B cell (primary cell): ENCODE data around the gene SHQ1. TPM values are rescaled to one million over a fixed set of nuclear protein-coding genes. Genes with fewer than 3 reads are reported as not detected.
"Not testable (repeated sequence)": the region's sequence is repeated elsewhere in the genome, so short reads cannot be mapped to it uniquely, and the experiment has no call there.

Experiments
- ATAC-seq: fragments of 200-7000 bp; cut with Tn5 transposase; one replicate; pipeline ENCODE4 v1.10.0; 2021; ENCODE audit warnings: low read depth, mild to moderate bottlenecking, moderate number of reproducible peaks, moderate library complexity
- CTCF ChIA-PET: fragments of 350-600 bp; sonication (Branson Sonifier 250); formaldehyde crosslinking; loops from one replicate; lab custom pipeline; 2021; ENCODE audit warnings: antibody characterized with exemption, inconsistent platforms; lab: Charles Lee
- POLR2A ChIA-PET: fragments of 350-600 bp; sonication (Branson Sonifier 250); formaldehyde crosslinking; loops from one replicate; lab custom pipeline; 2021; ENCODE audit warnings: antibody characterized with exemption; lab: Charles Lee
- DNase-seq: peaks from one replicate; pipeline ENCODE4 v3.0.0; 2013
- H2AFZ ChIP-seq: 2 replicates; pipeline ENCODE4 v1.6.1; 2012; ENCODE audit warnings: mild to moderate bottlenecking, low read depth, low read length; ENCODE audit not compliant: insufficient read depth, poor library complexity, severe bottlenecking
- H3K27ac ChIP-seq, 2 donors: 1 replicate in 1 of 2; 2 replicates in 1 of 2; pipeline ENCODE4 v1.5.1; 2012 to 2013; ENCODE audit warnings: low read length in 2 of 2, mild to moderate bottlenecking in 2 of 2, moderate library complexity in 1 of 2
- H3K27me3 ChIP-seq, 4 experiments: fragments of 200-600 bp in 1 of 4; sonication (generic) in 1 of 4; replicated peaks in 1 of 4; 1 replicate in 2 of 4; 2 replicates in 2 of 4; pipeline versions ENCODE4 v1.6.1 to v1.7.0; 2013 to 2016; ENCODE audit warnings: low read length in 3 of 4, mild to moderate bottlenecking in 2 of 4, mixed read lengths in 1 of 4, moderate library complexity in 1 of 4; ENCODE audit not compliant: insufficient read depth in 4 of 4, control insufficient read depth in 3 of 4; ENCODE audit errors: control extremely low read depth in 1 of 4
- H3K36me3 ChIP-seq, 2 experiments: replicated peaks in 1 of 2; 1 replicate in 1 of 2; 2 replicates in 1 of 2; pipeline versions ENCODE4 v1.6.1 to v1.7.1; 2013; ENCODE audit warnings: low read length in 1 of 2; ENCODE audit not compliant: insufficient read depth in 2 of 2, control insufficient read depth in 1 of 2; ENCODE audit errors: control extremely low read depth in 1 of 2, extremely low read depth in 1 of 2
- H3K4me1 ChIP-seq, 2 donors: fragments of 200-600 bp in 1 of 2; sonication (generic) in 1 of 2; 1 replicate in 1 of 2; 2 replicates in 1 of 2; pipeline versions ENCODE4 v1.5.1 to v1.6.1; 2013 to 2017; ENCODE audit warnings: low read length in 2 of 2; ENCODE audit not compliant: control insufficient read depth in 2 of 2, insufficient read depth in 2 of 2
- H3K4me2 ChIP-seq: replicated peaks from 2 replicates; pipeline ENCODE3; 2012; ENCODE audit warnings: mild to moderate bottlenecking, low read depth, low read length; ENCODE audit not compliant: poor library complexity, severe bottlenecking
- H3K4me3 ChIP-seq, 5 experiments: fragments of 200-600 bp in 1 of 5; sonication (generic) in 1 of 5; 1 replicate in 3 of 5; 2 replicates in 2 of 5; pipeline versions ENCODE4 v1.5.1 to v1.7.0; 2011 to 2016; ENCODE audit warnings: low read length in 4 of 5, mild to moderate bottlenecking in 4 of 5, low read depth in 2 of 5, control low read depth in 1 of 5, moderate library complexity in 1 of 5; ENCODE audit not compliant: insufficient read depth in 1 of 5; ENCODE audit errors: control extremely low read depth in 1 of 5, extremely low read depth in 1 of 5
- H3K79me2 ChIP-seq: fragments of 200-600 bp; sonication (generic); one replicate; pipeline ENCODE4 v1.6.0; 2016; ENCODE audit warnings: low read length; ENCODE audit not compliant: control insufficient read depth, insufficient read depth
- H3K9ac ChIP-seq: fragments of 200-600 bp; sonication (generic); 2 replicates; pipeline ENCODE4 v1.6.1; 2017; ENCODE audit warnings: mild to moderate bottlenecking, low read length, moderate library complexity
- H3K9me3 ChIP-seq, 3 donors: one replicate each; pipeline versions ENCODE4 v1.6.1 to v1.7.1; 2013; ENCODE audit warnings: low read length in 2 of 3; ENCODE audit not compliant: control insufficient read depth in 2 of 3, insufficient read depth in 1 of 3; ENCODE audit errors: control extremely low read depth in 1 of 3
- H4K20me1 ChIP-seq: 2 replicates; pipeline ENCODE4 v1.6.0; 2012; ENCODE audit warnings: mild to moderate bottlenecking, low read length; ENCODE audit not compliant: insufficient read depth, control insufficient read depth, poor library complexity, severe bottlenecking
- H3K27ac Mint-ChIP-seq: one replicate; pipeline ENCODE4 v1.8.0; 2021; ENCODE audit warnings: mixed read lengths
- H3K27me3 Mint-ChIP-seq: one replicate; pipeline ENCODE4 v1.8.0; 2021; ENCODE audit warnings: mixed read lengths
- H3K4me1 Mint-ChIP-seq: one replicate; pipeline ENCODE4 v1.8.0; 2021; ENCODE audit warnings: mixed read lengths
- H3K4me3 Mint-ChIP-seq: one replicate; pipeline ENCODE4 v1.8.0; 2021; ENCODE audit warnings: mixed read lengths
- H3K9me3 Mint-ChIP-seq: one replicate; pipeline ENCODE4 v1.8.0; 2022; ENCODE audit warnings: mixed read lengths; ENCODE audit not compliant: insufficient read depth
- CTCF ChIP-seq: fragments of 200-600 bp; IDR thresholded peaks from one replicate; pipeline ENCODE4 v1.8.0; 2022; ENCODE audit warnings: antibody characterized with exemption, mild to moderate bottlenecking
- EZH2 ChIP-seq: IDR thresholded peaks from 2 replicates; pipeline ENCODE4 v1.6.1; 2012; ENCODE audit warnings: borderline replicate concordance, low read depth, mild to moderate bottlenecking, moderate library complexity, low read length; ENCODE audit not compliant: insufficient read depth, poor library complexity, severe bottlenecking
- WGBS: methylation state at CpG from one replicate; pipeline ENCODE4 v1.1.5; 2013; ENCODE audit warnings: missing lambda C conversion rate; ENCODE audit not compliant: insufficient coverage; 5-methylcytosine and 5-hydroxymethylcytosine counted together
- intact Hi-C: fragments of 100-400 bp; cut with micrococcal nuclease; formaldehyde crosslinking; loops from one replicate; pipeline ENCODE4 v1.10.0; 2022
- polyA plus RNA-seq: library from polyadenylated mRNA; depleted of rRNA; stranded (reverse); fragments of >200 nt; gene quantifications from 2 replicates; pipeline ENCODE4 v1.2.3, GENCODE V29; 2012
- total RNA-seq, 2 donors: library from RNA; stranded (reverse); fragments of 120-200 nt in 1 of 2; gene quantifications; 1 replicate in 1 of 2; 2 replicates in 1 of 2; pipeline versions ENCODE4 v1.2.3 to v1.2.4, GENCODE V29; 2013 to 2022

Gene SHQ1
- total and polyA plus RNA-seq, 2 donors (not counting 1 experiment from before 2014, with no cell fraction given), result 3.6 to 32.0 TPM

DNA sequence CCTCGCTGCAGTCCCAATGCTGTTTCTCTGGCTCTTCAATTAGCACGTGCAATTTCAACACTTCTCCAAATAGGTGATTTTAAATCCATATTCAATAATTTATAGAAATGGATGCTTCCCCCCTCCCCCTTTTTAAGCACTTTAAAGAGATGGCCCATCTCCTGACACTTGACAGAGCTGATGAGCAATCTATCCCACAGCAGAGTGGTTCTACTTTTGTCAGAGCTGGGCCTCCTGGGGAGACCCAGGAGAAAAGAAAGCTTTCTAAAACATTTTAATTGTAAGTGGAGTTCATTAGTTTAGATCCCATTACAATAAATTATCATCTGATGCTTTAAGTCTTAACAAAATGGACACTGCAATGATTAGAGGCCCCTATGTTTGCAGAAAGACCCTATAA, 127.7 kb downstream of the SHQ1 start:
- no peaks in the 10 kb centered on the region for H3K4me1 ChIP-seq
- Mint-ChIP-seq H3K9me3 (no peaks in the 10 kb centered on the region), H3K4me3 (no peak overlapping the region), H3K4me1 (no peaks in the 10 kb centered on the region), H3K27ac (no peak overlapping the region), H3K27me3 (peaks cover 5% of the 10 kb centered on the region)
- TF ChIP-seq EZH2 (no peak), CTCF (no peak)
- no peak overlapping the region for H3K9ac ChIP-seq
- DNase-seq (no peak), ATAC-seq (no peak)
- no peak overlapping the region for H3K4me2 ChIP-seq
- no peak overlapping the region for H3K27ac ChIP-seq
- peaks cover 0 to 1% (median 0%) of the 10 kb centered on the region in 4 experiments for H3K27me3 ChIP-seq
- no peak overlapping the region for H3K4me3 ChIP-seq
- ChIA-PET POLR2A (no interaction called here), CTCF (interaction anchor here (1.0 kb wide), 1 partner anchor 101 kb away, joined by 3 read pairs; no protein-coding TSS in a partner anchor)
- H3K9me3 ChIP-seq, result peaks cover 0 to 9% (median 1%) of the 10 kb centered on the region in 3 donors
- WGBS, result no CpG with 5 or more reads among the region's 2 CpGs
- intact Hi-C loops, result no loop called here
- H2AFZ ChIP-seq, result no peak overlapping the region
- H3K79me2 ChIP-seq, result no peaks in the 10 kb centered on the region
- H3K36me3 ChIP-seq, result no peaks in the 10 kb centered on the region
- H4K20me1 ChIP-seq, result no peaks in the 10 kb centered on the region

GRCh38 chr3:72719137-72719536, 129.1 kb downstream of the SHQ1 start:
- H3K4me3 Mint-ChIP-seq, result no peak overlapping the region
- H3K27ac Mint-ChIP-seq, result no peak overlapping the region
- H3K9ac ChIP-seq, result no peak overlapping the region
- no peaks in the 10 kb centered on the region for H3K4me1 ChIP-seq
- no peaks in the 10 kb centered on the region for H3K4me1 Mint-ChIP-seq
- H3K27me3 Mint-ChIP-seq, result peaks cover 12% of the 10 kb centered on the region
- TF ChIP-seq CTCF, result no peak
- TF ChIP-seq EZH2, result no peak
- no peaks in the 10 kb centered on the region for H4K20me1 ChIP-seq
- H3K9me3 ChIP-seq, result peaks cover 0 to 14% (median 1%) of the 10 kb centered on the region in 3 donors
- H3K9me3 Mint-ChIP-seq, result peaks cover 3% of the 10 kb centered on the region
- H3K4me2 ChIP-seq, result no peak overlapping the region
- H2AFZ ChIP-seq, result no peak overlapping the region
- DNase-seq (no peak), ATAC-seq (no peak)
- no peak overlapping the region for H3K27ac ChIP-seq
- H3K4me3 ChIP-seq, result no peak overlapping the region
- CTCF ChIA-PET, result interaction anchor here (0.7 kb wide), 1 partner anchor 328 kb away, joined by 3 read pairs; no protein-coding TSS in a partner anchor
- intact Hi-C loops, result no loop called here
- no peaks in the 10 kb centered on the region for H3K36me3 ChIP-seq
- POLR2A ChIA-PET, result no interaction called here
- H3K27me3 ChIP-seq, result peaks cover 0 to 4% (median 0%) of the 10 kb centered on the region in 4 experiments
- no peaks in the 10 kb centered on the region for H3K79me2 ChIP-seq

DNA sequence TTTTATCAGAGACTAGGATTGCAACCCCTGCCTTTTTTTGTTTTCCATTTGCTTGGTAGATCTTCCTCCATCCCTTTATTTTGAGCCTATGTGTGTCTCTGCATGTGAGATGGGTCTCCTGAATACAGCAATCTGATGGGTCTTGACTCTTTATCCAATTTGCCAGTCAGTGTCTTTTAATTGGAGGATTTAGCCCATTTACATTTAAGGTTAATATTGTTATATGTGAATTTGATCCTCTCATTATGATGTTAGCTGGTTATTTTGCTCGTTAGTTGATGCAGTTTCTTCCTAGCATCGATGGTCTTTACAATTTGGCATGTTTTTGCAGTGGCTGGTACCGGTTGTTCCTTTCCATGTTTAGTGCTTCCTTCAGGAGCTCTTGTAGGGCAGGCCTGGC, 134.1 kb downstream of the SHQ1 start:
- H3K79me2 ChIP-seq, POLR2A ChIA-PET, H3K9ac ChIP-seq, H3K4me3 ChIP-seq, H3K4me3 Mint-ChIP-seq, H3K4me1 ChIP-seq, DNase-seq, ATAC-seq, H3K27me3 ChIP-seq, H4K20me1 ChIP-seq, H3K4me2 ChIP-seq, intact Hi-C loops, H3K27ac Mint-ChIP-seq, H3K36me3 ChIP-seq, CTCF ChIA-PET, H2AFZ ChIP-seq, H3K9me3 Mint-ChIP-seq, H3K27ac ChIP-seq, H3K4me1 Mint-ChIP-seq: not testable (repeated sequence)
- H3K9me3 ChIP-seq, result peaks cover 0 to 14% (median 1%) of the 10 kb centered on the region in 3 donors
- H3K27me3 Mint-ChIP-seq, result peaks cover 18% of the 10 kb centered on the region
- no CpG with 5 or more reads among the region's 3 CpGs for WGBS
